Measurements from ENCODE around the gene CDCA5. TPM values are rescaled to one million over a fixed set of nuclear protein-coding genes. Genes with fewer than 3 reads are reported as not detected.

The CDCA5 gene
- total and polyA plus RNA-seq, 5 donors from 2014 or later = 0.78 to 3.2 (median 1.7) TPM

Other genes with a start within 250 kb of the CDCA5 start
- gene CDC42BPG, start 239.4 kb downstream of the CDCA5 start, total RNA-seq = 11.6 TPM
- under 1 TPM in 2 of 4 donors, not detected in 2; 0.11 to 0.13 TPM for gene CDC42BPG, start 239.4 kb downstream of the CDCA5 start, polyA plus RNA-seq
- 201 TPM for gene EHD1, start 205.4 kb downstream of the CDCA5 start, total RNA-seq
- gene EHD1, start 205.4 kb downstream of the CDCA5 start, polyA plus RNA-seq = 100 to 1,000 TPM; 180 to 223 (median 183) TPM
- 234 TPM for gene ATG2A, start 166.8 kb downstream of the CDCA5 start, total RNA-seq
- 1 to 10 TPM; 5.8 to 8.0 (median 6.4) TPM for gene ATG2A, start 166.8 kb downstream of the CDCA5 start, polyA plus RNA-seq
- gene PPP2R5B, start 159.4 kb downstream of the CDCA5 start, total RNA-seq = 34.5 TPM
- 1 to 10 TPM; 3.6 to 4.9 (median 3.8) TPM for gene PPP2R5B, start 159.4 kb downstream of the CDCA5 start, polyA plus RNA-seq
- gene GPHA2, start 148.1 kb downstream of the CDCA5 start, total RNA-seq = not detected
- not detected for gene GPHA2, start 148.1 kb downstream of the CDCA5 start, polyA plus RNA-seq
- gene MAJIN, start 111.9 kb downstream of the CDCA5 start, total RNA-seq = not detected
- under 1 TPM in 3 of 4 donors, not detected in 1; 0.46 to 0.64 (median 0.51) TPM for gene MAJIN, start 111.9 kb downstream of the CDCA5 start, polyA plus RNA-seq
- not detected for gene BATF2, start 87.1 kb downstream of the CDCA5 start, total RNA-seq
- not detected for gene BATF2, start 87.1 kb downstream of the CDCA5 start, polyA plus RNA-seq
- 16.5 TPM for gene ARL2, start 69.9 kb downstream of the CDCA5 start, total RNA-seq
- 10 to 100 TPM; 57.6 to 67.6 (median 66.1) TPM for gene ARL2, start 69.9 kb downstream of the CDCA5 start, polyA plus RNA-seq
- 17.4 TPM for gene SNX15, start 56.6 kb downstream of the CDCA5 start, total RNA-seq
- gene SNX15, start 56.6 kb downstream of the CDCA5 start, polyA plus RNA-seq = 10 to 100 TPM in 3 of 4 donors, 1 to 10 TPM in 1; 9.4 to 15.6 (median 11.1) TPM
- gene SAC3D1, start 42.8 kb downstream of the CDCA5 start, total RNA-seq = 4.2 TPM
- 10 to 100 TPM; 11.7 to 15.3 (median 13.4) TPM for gene SAC3D1, start 42.8 kb downstream of the CDCA5 start, polyA plus RNA-seq
- gene NAALADL1, start 25.5 kb downstream of the CDCA5 start, total RNA-seq = 16.4 TPM
- gene NAALADL1, start 25.5 kb downstream of the CDCA5 start, polyA plus RNA-seq = 10 to 100 TPM; 23.9 to 52.2 (median 32.3) TPM
- gene ZFPL1, start 182 bp upstream of the CDCA5 start, total RNA-seq = 42.9 TPM
- 10 to 100 TPM; 27.0 to 33.2 (median 30.2) TPM for gene ZFPL1, start 182 bp upstream of the CDCA5 start, polyA plus RNA-seq
- gene VPS51, start 12.2 kb upstream of the CDCA5 start, total RNA-seq = 234 TPM
- 100 to 1,000 TPM in 1 of 4 donors, 10 to 100 TPM in 3; 84.2 to 109 (median 96.3) TPM for gene VPS51, start 12.2 kb upstream of the CDCA5 start, polyA plus RNA-seq
- 20.2 TPM for gene TM7SF2, start 27.8 kb upstream of the CDCA5 start, total RNA-seq
- gene TM7SF2, start 27.8 kb upstream of the CDCA5 start, polyA plus RNA-seq = 10 to 100 TPM in 2 of 4 donors, 1 to 10 TPM in 2; 8.0 to 11.1 (median 9.4) TPM
- 6.0 TPM for gene ZNHIT2, start 33.7 kb upstream of the CDCA5 start, total RNA-seq
- gene ZNHIT2, start 33.7 kb upstream of the CDCA5 start, polyA plus RNA-seq = 10 to 100 TPM; 20.1 to 29.0 (median 22.7) TPM
- 1,172 TPM for gene FAU, start 38.1 kb upstream of the CDCA5 start, total RNA-seq
- gene FAU, start 38.1 kb upstream of the CDCA5 start, polyA plus RNA-seq = 1,000 to 10,000 TPM; 1,003 to 1,125 (median 1,056) TPM
- gene MRPL49, start 38.3 kb upstream of the CDCA5 start, total RNA-seq = 47.7 TPM
- 100 to 1,000 TPM; 104 to 125 (median 111) TPM for gene MRPL49, start 38.3 kb upstream of the CDCA5 start, polyA plus RNA-seq
- 66.3 TPM for gene SYVN1, start 50.5 kb upstream of the CDCA5 start, total RNA-seq
- gene SYVN1, start 50.5 kb upstream of the CDCA5 start, polyA plus RNA-seq = 10 to 100 TPM in 1 of 4 donors, 1 to 10 TPM in 3; 6.2 to 10.8 (median 7.3) TPM
- gene SPDYC, start 86.2 kb upstream of the CDCA5 start, total RNA-seq = not detected
- gene SPDYC, start 86.2 kb upstream of the CDCA5 start, polyA plus RNA-seq = not detected
- gene CAPN1, start 97.9 kb upstream of the CDCA5 start, total RNA-seq = 158 TPM
- 100 to 1,000 TPM in 2 of 4 donors, 10 to 100 TPM in 2; 91.2 to 148 (median 109) TPM for gene CAPN1, start 97.9 kb upstream of the CDCA5 start, polyA plus RNA-seq
- 25.7 TPM for gene POLA2, start 177.9 kb upstream of the CDCA5 start, total RNA-seq
- gene POLA2, start 177.9 kb upstream of the CDCA5 start, polyA plus RNA-seq = 10 to 100 TPM in 3 of 4 donors, 1 to 10 TPM in 1; 8.3 to 13.4 (median 12.8) TPM
- 1.9 TPM for gene CDC42EP2, start 230.8 kb upstream of the CDCA5 start, total RNA-seq
- not detected for gene CDC42EP2, start 230.8 kb upstream of the CDCA5 start, polyA plus RNA-seq
- gene DPF2, start 249.8 kb upstream of the CDCA5 start, total RNA-seq = 67.0 TPM
- gene DPF2, start 249.8 kb upstream of the CDCA5 start, polyA plus RNA-seq = 10 to 100 TPM; 70.3 to 81.4 (median 74.9) TPM